B cell (primary cell): ENCODE data around the gene IPCEF1.

ENCODE experiments used
- EZH2 ChIP-seq: IDR thresholded peaks from 2 replicates; pipeline ENCODE4 v1.6.1; 2012; ENCODE audit warnings: borderline replicate concordance, low read depth, mild to moderate bottlenecking, moderate library complexity, low read length; ENCODE audit not compliant: insufficient read depth, poor library complexity, severe bottlenecking
- TF ChIP-seq, protein P1 (sequence below): fragments of 200-600 bp; IDR thresholded peaks from one replicate; pipeline ENCODE4 v1.8.0; 2022; ENCODE audit warnings: antibody characterized with exemption, mild to moderate bottlenecking

DNA sequence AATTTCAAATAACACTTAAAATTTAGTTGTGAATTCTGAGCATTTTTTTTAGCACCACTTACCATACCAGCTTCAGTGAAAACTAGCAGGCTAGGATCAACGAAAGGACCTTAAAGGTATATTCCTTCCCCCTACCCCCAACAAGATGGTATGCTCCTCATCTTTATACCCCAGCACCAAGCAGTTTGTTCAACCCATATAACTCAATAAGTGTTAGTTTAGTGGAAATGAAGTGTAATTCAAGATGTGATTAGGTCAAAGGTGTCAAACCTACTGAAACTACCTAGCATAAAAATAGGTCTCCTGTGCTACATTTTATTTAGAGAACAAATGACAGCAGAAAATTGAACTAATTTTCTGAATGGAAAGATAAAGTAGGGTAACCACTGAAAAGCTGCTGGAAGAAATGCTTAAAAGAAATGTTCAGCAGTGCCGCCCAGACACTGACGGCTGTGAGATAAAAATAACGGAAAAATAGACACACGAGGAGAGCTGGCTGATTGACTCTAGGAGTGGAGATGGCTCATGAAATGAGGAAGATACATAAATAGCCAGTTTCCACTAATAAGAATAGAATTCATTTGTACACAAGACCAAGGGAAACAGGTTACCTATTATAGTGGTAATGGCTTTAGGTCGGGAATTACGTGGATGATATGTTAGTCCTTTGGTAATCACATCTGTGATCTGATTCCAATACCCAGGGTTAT is 94.8 kb downstream of the IPCEF1 start:
- TF ChIP-seq, protein P1, sequence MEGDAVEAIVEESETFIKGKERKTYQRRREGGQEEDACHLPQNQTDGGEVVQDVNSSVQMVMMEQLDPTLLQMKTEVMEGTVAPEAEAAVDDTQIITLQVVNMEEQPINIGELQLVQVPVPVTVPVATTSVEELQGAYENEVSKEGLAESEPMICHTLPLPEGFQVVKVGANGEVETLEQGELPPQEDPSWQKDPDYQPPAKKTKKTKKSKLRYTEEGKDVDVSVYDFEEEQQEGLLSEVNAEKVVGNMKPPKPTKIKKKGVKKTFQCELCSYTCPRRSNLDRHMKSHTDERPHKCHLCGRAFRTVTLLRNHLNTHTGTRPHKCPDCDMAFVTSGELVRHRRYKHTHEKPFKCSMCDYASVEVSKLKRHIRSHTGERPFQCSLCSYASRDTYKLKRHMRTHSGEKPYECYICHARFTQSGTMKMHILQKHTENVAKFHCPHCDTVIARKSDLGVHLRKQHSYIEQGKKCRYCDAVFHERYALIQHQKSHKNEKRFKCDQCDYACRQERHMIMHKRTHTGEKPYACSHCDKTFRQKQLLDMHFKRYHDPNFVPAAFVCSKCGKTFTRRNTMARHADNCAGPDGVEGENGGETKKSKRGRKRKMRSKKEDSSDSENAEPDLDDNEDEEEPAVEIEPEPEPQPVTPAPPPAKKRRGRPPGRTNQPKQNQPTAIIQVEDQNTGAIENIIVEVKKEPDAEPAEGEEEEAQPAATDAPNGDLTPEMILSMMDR: no peak
- TF ChIP-seq EZH2: no peak
